Erythroblast (primary cell): Measurements from ENCODE around the gene TPSAB1.
"Not testable (repeated sequence)": the region's sequence is repeated elsewhere in the genome, so short reads cannot be mapped to it uniquely, and the experiment has no call there.

Experiments used
- DNase-seq, 2 experiments: peaks; one replicate each; lab custom pipeline; 2025; lab: John Stamatoyannopoulos, UW
- GATA1 ChIP-seq: IDR thresholded peaks from 2 replicates; pipeline ENCODE4 v1.6.1; 2011; ENCODE audit warnings: low read depth, mild to moderate bottlenecking, control low read depth, low read length, moderate library complexity
- POLR2A ChIP-seq: IDR thresholded peaks from 2 replicates; pipeline ENCODE4 v1.6.1; 2011; ENCODE audit warnings: mild to moderate bottlenecking, low read length

TPSAB1 gene

GRCh38 chr16:1240436-1240835, at the start of gene TPSAB1:
TPSAB1 (plus strand) TSS chr16:1240705; CDS start chr16:1240939, 234 bp downstream.
- DNase-seq = not testable (repeated sequence)

GRCh38 chr16:1190789-1191188, 49.7 kb upstream of the TPSAB1 start:
- DNase-seq = not testable (repeated sequence)

- TF ChIP-seq GATA1 (no peak), POLR2A (no peak)
- no peak for DNase-seq
Observed at GRCh38 chr16:1192384-1193073, 48.0 kb upstream of the TPSAB1 start.

GRCh38 chr16:1193143-1193824, 47.2 kb upstream of the TPSAB1 start:
- DNase-seq = no peak
- TF ChIP-seq POLR2A (peak; percentile 39), GATA1 (no peak)

GRCh38 chr16:1193825-1194581, 46.5 kb upstream of the TPSAB1 start:
- DNase-seq = no peak
- peak; percentile 37 for TF ChIP-seq POLR2A
- TF ChIP-seq GATA1 = no peak

- no peak for TF ChIP-seq POLR2A
- TF ChIP-seq GATA1 = no peak
- DNase-seq = peak in 1 of 2 experiments; percentile 22
Observed at GRCh38 chr16:1194665-1195392, 45.7 kb upstream of the TPSAB1 start.

GRCh38 chr16:1195393-1195666, 45.2 kb upstream of the TPSAB1 start:
- TF ChIP-seq GATA1 = no peak
- no peak for TF ChIP-seq POLR2A
- no peak for DNase-seq

GRCh38 chr16:1196494-1196893, 44.0 kb upstream of the TPSAB1 start:
- TF ChIP-seq POLR2A (peak; percentile 53), GATA1 (no peak)
- DNase-seq = no peak

GRCh38 chr16:1197237-1197866, 43.2 kb upstream of the TPSAB1 start:
- no peak for DNase-seq
- peak; percentile 23 for TF ChIP-seq POLR2A
- TF ChIP-seq GATA1 = no peak

GRCh38 chr16:1198194-1198593, 42.3 kb upstream of the TPSAB1 start:
- DNase-seq = no peak
- TF ChIP-seq GATA1 (no peak), POLR2A (no peak)

- peak in 1 of 2 experiments; percentile 39 for DNase-seq
Observed at GRCh38 chr16:1198671-1199346, 41.7 kb upstream of the TPSAB1 start.

GRCh38 chr16:1199347-1200013, 41.0 kb upstream of the TPSAB1 start:
- no peak for TF ChIP-seq GATA1
- peak; percentile 12 for TF ChIP-seq POLR2A
- DNase-seq = no peak
